ENCODE data around the gene C1QTNF2. TPM values are rescaled to one million over a fixed set of nuclear protein-coding genes. Genes with fewer than 3 reads are reported as not detected.
A peak's percentile ranks its signal among the peaks of the same experiment; 100 is the strongest.
"Not testable (repeated sequence)": the region's sequence is repeated elsewhere in the genome, so short reads cannot be mapped to it uniquely, and the experiment has no call there.

The C1QTNF2 gene
- total RNA-seq, 6 donors from 2014 or later = 0.39 to 3.1 (median 0.61) TPM; not detected in 1

DNA sequence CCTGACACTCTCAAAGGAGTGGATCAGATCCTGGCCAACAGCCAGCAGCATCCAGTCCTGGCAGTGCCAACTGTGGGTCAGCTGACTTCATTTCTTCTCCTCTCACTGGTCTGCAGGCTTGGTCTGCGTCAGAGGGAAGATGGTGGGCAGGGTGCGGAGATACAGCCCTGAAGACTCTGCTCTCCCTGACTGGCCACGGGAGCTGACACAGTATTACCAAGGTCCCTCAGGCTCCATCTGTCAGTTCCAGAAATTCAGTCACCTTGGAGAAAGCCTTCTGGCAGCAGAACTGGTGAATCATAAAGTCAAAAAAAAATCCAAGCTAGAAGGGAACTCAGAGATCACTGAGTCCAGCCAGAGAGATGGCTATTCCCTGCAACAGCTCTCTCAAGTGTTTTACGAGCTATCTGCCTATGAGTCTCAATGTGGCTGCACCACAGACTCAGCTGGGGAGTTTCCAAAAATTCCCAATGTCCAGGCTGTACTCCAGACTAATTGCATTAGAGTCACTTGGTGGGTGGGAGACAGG is 27.9 kb downstream of the C1QTNF2 start:
- 58 to 91% methylated on average over 2 to 4 of the region's 4 CpGs for WGBS, 2 donors
- TF ChIP-seq POLR2AphosphoS5 (IDR thresholded peaks at IDR 0.05) = no peak
- TF ChIP-seq EP300 (IDR thresholded peaks at IDR 0.05) = no peak
- TF ChIP-seq, protein P1, sequence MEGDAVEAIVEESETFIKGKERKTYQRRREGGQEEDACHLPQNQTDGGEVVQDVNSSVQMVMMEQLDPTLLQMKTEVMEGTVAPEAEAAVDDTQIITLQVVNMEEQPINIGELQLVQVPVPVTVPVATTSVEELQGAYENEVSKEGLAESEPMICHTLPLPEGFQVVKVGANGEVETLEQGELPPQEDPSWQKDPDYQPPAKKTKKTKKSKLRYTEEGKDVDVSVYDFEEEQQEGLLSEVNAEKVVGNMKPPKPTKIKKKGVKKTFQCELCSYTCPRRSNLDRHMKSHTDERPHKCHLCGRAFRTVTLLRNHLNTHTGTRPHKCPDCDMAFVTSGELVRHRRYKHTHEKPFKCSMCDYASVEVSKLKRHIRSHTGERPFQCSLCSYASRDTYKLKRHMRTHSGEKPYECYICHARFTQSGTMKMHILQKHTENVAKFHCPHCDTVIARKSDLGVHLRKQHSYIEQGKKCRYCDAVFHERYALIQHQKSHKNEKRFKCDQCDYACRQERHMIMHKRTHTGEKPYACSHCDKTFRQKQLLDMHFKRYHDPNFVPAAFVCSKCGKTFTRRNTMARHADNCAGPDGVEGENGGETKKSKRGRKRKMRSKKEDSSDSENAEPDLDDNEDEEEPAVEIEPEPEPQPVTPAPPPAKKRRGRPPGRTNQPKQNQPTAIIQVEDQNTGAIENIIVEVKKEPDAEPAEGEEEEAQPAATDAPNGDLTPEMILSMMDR (IDR thresholded peaks at IDR 0.05) = no peak
- TF ChIP-seq POLR2A (IDR thresholded peaks at IDR 0.05) = no peak
- H3K27ac ChIP-seq = no peak overlapping the region
- ATAC-seq (ENCODE audit: low FRiP score in 2 of 2) (peak in 1 of 2 donors; percentile 28), DNase-seq (no peak)
- H3K36me3 ChIP-seq = no peaks in the 10 kb centered on the region
- no peak overlapping the region for H3K4me3 ChIP-seq
- H3K27me3 ChIP-seq = no peaks in the 10 kb centered on the region
- peaks cover 0 to 6% (median 0%) of the 10 kb centered on the region in 4 donors for H3K4me1 ChIP-seq
- no peaks in the 10 kb centered on the region for H3K9me3 ChIP-seq

DNA sequence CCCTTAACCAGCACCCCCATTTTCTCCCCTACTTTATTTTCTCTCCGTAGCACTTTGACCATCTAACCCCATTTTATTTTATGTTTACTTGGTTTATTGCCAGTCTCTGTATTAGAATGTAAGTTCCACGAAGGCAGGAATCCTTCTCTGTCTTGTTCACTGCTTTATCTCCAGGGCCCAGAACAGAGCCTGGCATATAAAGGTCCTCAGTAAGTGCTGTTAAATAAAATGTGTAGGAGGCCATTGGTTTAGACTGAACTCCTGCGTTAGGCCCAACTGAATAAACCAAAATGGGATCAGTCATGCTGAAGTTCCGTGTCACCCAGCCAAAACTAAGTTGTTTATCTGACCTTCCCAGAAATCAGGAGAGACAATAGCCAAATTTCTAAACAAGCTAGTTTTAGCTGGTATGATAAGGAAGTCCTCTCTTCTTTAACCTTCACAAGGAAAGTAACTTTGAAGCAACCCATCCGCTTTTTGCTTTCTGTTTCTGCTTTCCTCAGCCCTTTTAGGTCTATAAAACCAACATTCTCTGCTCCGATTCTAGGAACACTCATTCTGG is 29.0 kb downstream of the C1QTNF2 start:
- no peak for ATAC-seq (ENCODE audit: low FRiP score in 2 of 2)
- no peaks in the 10 kb centered on the region for H3K9me3 ChIP-seq
- DNase-seq = no peak
- TF ChIP-seq POLR2AphosphoS5 (IDR thresholded peaks at IDR 0.05) = no peak
- TF ChIP-seq EP300 (IDR thresholded peaks at IDR 0.05) = no peak
- TF ChIP-seq POLR2A (IDR thresholded peaks at IDR 0.05) = no peak
- TF ChIP-seq, protein P1 (IDR thresholded peaks at IDR 0.05) = no peak
- no peak overlapping the region for H3K27ac ChIP-seq
- H3K4me3 ChIP-seq = no peak overlapping the region
- 67 to 68% methylated on average over 6 of the region's 6 CpGs for WGBS, 2 donors
- H3K27me3 ChIP-seq = no peaks in the 10 kb centered on the region
- no peaks in the 10 kb centered on the region for H3K36me3 ChIP-seq
- peaks cover 0 to 6% (median 0%) of the 10 kb centered on the region in 4 donors for H3K4me1 ChIP-seq

DNA sequence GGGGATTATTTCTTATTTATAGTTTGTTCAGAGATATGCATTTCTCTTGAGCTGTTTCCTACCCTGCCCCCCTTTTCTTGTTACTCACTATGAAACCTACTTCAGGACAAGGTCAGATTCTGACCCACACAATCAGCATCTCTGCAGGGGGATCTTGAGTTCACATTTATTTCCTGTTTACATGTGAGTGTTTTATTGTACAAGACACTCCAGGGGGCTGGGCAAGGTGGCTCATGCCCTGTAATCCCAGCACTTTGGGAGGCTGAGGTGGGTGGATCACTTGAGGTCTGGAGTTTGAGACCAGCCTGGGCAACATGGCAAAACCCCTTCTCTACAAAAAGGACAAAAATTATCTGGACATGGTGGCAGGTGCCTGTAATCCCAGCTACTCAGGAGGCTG is 29.9 kb downstream of the C1QTNF2 start:
- DNase-seq; H3K36me3 ChIP-seq; H3K27ac ChIP-seq; H3K27me3 ChIP-seq; H3K9me3 ChIP-seq; H3K4me1 ChIP-seq; H3K4me3 ChIP-seq; ATAC-seq (ENCODE audit: low FRiP score in 2 of 2): not testable (repeated sequence)

DNA sequence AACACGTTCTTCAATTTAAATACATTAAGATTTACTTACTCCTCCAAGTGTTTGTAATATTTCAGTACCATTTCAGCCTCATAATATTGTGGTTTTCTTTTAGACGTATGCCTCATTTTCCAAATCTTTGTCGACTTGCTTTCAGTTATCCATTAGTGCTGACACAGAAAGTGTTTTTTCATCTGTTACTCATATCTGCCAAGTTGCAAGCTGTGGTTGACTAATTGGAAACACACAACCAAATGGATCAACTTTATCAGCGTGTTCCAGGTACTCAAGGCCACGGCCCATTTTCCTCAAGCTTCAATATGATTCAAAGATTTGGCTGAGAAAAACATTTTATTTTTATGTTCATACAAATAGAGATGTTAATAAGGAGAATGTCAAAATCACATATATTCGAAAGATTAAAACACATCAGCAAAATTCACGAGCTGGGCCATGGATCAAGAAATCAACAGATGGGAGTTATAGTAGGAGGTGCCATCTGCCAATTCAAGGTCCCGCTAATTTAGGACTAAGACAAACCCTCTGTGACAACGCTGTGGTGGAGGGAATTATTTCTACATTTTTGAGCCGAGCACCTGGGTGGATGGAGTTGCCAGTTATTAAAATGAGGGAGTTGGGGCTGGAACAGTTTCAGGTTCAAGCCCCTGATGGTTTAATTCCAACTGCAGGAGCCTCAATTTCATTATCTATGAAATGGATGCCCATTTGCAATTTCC is 30.9 kb downstream of the C1QTNF2 start:
- DNase-seq (no peak), ATAC-seq (ENCODE audit: low FRiP score in 2 of 2) (no peak)
- WGBS, 2 donors = 78 to 79% methylated on average over 10 of the region's 10 CpGs
- H3K4me1 ChIP-seq = no peaks in the 10 kb centered on the region
- H3K27ac ChIP-seq = no peak overlapping the region
- no peaks in the 10 kb centered on the region for H3K27me3 ChIP-seq
- no peak overlapping the region for H3K4me3 ChIP-seq
- no peaks in the 10 kb centered on the region for H3K36me3 ChIP-seq
- TF ChIP-seq POLR2AphosphoS5 (IDR thresholded peaks at IDR 0.05) (no peak), POLR2A (IDR thresholded peaks at IDR 0.05) (no peak), EP300 (IDR thresholded peaks at IDR 0.05) (no peak)
- TF ChIP-seq, protein P1 (IDR thresholded peaks at IDR 0.05) = no peak
- no peaks in the 10 kb centered on the region for H3K9me3 ChIP-seq

DNA sequence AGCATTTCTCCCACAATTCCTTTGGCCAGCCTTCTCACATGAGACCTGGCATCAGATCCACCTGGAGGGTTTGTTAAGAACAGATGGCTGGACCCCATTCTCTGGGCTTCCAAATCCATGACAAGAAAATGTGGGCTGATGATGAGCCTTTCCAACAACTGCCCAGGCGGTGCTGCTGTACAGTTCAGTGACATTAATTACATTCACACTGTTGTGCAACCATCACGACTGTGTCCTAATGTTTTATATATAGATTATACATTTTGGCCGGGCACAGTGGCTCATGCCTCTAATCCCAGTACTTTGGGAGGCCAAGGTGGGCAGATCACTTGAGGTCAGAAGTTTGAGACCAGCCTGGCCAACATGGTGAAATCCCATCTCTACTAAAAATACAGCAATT is 35.7 kb downstream of the C1QTNF2 start:
- not testable (repeated sequence) for H3K4me1 ChIP-seq; H3K4me3 ChIP-seq; ATAC-seq (ENCODE audit: low FRiP score in 2 of 2); H3K9me3 ChIP-seq; DNase-seq; H3K27me3 ChIP-seq; H3K36me3 ChIP-seq; H3K27ac ChIP-seq
- WGBS, 2 donors = 57 to 75% methylated on average over 3 of the region's 3 CpGs

DNA sequence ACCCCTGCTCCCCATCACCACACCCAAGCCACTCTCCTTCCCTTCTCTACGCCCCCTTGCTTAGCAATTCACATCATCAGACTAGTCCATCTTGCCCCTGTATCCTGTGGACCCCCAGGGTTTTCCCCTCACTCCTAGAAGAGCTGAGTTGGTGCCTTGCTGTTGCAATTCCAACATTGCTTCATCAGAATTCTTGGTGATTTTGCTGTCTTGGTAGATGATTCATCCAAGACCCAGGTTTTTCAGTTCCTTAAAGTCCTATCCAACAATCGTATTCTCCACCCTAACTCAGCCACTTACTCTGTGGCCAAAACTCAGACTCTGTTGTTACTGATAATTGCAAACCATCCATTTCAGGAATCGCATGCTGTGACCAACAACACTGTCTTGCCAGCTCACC is 36.7 kb downstream of the C1QTNF2 start:
- ATAC-seq (ENCODE audit: low FRiP score in 2 of 2) (peak in 1 of 2 donors; percentile 61), DNase-seq (no peak)
- Histone ChIP-seq H3K36me3 (no peaks in the 10 kb centered on the region), H3K27ac (no peak overlapping the region), H3K4me3 (no peak overlapping the region), H3K27me3 (no peaks in the 10 kb centered on the region), H3K9me3 (no peaks in the 10 kb centered on the region), H3K4me1 (no peaks in the 10 kb centered on the region)
- TF ChIP-seq, protein P1 (IDR thresholded peaks at IDR 0.05) = no peak
- TF ChIP-seq POLR2AphosphoS5 (IDR thresholded peaks at IDR 0.05) = no peak
- no peak for TF ChIP-seq EP300 (IDR thresholded peaks at IDR 0.05)
- TF ChIP-seq POLR2A (IDR thresholded peaks at IDR 0.05) = no peak
- WGBS, 2 donors = 76% methylated on average over 3 of the region's 3 CpGs

Measured in upper lobe of left lung (tissue), 6 donors.